HG02981 (cell line): ENCODE data around the gene PLEKHA6.
"Not testable (repeated sequence)": the region's sequence is repeated elsewhere in the genome, so short reads cannot be mapped to it uniquely, and the experiment has no call there.

ENCODE experiments used
- ATAC-seq: cut with Tn5 transposase; IDR thresholded peaks from one replicate; pipeline ENCODE4 v1.9.1; 2021; ENCODE audit warnings: mild to moderate bottlenecking, moderate library complexity; ENCODE audit not compliant: unreplicated experiment

PLEKHA6 gene

DNA sequence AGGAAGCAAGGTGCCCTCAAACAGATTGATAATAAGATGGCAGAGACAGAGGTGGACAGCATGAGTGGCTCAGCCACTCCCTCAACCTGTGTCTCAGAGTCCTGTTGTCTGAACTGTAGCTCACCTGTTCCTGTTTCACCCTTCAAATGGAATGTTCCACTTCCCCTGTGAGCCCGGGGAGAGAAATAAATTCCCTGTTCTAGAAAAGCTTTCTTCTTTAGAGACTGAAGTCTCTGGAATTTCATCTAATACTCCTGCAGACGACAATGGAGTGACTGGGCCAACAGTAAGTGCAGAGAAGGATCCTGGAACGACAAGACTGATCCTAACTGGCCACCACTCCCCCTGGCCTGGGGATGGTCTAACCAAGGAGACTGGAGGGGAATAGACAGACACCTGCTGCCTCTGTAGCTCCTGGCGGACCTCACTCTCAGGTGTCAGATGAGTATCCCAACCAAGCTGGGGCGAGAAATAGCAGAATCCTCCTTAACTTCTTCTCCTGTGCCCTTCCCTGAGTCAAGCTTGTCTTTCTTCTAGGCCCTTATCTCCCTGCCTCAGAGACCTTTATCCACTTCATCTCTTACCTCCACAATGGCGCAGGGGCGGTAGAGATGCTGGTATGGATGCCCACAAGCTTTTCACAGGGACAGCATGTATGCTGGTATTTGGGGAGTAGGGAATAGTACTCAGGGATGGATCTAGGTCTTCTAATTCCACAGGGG lies 45.4 kb downstream of the PLEKHA6 start:
- no peak for ATAC-seq

DNA sequence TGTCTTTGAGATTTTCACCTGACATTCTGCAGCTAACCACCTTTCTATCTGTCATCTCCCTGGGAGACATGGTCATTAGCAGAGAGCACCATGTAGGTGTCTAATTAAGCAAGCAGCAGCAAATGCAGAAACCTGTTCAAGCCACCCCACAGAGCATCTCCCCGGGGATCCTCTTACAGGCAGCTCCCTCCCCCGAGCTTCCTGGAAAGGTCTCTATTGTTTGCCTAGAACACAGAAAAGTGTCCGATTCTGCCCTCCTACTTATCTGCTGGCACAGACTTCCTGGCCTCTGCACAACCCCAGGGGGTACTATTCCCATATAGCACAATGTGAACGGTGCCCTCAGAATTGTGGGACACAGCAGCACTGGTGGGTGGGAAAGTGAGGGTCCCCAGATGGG lies 46.1 kb downstream of the PLEKHA6 start:
- ATAC-seq: no peak

DNA sequence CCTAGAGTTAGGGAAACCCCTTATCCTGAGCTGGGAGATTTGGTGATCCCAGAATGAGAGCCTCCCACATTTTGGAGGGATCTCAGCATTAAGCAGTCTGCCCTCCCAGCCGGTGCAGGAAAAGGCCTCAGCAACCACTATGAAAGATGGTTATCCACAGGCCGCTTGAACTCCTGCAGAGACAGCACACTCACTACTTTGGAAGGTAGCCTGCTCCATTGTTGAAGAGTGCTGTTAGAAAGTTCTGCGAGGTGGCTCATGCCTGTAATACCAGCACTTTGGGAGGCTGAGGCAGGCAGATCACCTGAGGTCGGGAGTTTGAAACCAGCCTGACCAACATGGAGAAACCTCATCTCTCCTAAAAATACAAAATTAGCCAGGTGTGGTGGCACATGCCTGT lies 48.8 kb downstream of the PLEKHA6 start:
- not testable (repeated sequence) for ATAC-seq

DNA sequence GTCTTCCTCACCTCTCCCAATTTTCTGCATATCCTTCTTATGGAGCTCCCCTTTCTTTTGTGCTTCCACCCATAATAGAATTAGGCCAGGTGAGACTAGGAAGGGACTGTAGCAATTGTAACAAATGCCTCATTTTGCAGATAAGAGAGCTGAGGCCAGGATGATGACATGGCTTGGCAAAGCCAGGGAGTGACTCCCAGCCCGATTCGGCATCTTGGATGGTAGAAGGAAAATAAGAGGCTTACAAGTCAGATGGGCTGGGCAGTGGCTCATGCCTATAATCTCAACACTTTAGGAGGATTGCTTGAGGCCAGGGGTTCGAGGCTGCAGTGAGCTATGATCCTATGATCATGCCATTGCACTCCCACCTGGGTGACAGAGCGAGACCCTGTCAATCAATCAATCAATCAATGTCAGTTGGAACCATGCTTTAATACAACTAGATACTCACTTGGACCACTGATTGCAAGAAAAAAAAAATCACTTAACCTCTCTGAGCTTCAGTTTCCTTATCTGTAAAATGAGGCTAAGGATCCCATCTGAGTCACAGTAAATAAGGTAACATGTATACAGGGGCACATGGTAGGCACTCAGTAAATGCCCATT lies 51.6 kb downstream of the PLEKHA6 start:
- ATAC-seq: no peak

DNA sequence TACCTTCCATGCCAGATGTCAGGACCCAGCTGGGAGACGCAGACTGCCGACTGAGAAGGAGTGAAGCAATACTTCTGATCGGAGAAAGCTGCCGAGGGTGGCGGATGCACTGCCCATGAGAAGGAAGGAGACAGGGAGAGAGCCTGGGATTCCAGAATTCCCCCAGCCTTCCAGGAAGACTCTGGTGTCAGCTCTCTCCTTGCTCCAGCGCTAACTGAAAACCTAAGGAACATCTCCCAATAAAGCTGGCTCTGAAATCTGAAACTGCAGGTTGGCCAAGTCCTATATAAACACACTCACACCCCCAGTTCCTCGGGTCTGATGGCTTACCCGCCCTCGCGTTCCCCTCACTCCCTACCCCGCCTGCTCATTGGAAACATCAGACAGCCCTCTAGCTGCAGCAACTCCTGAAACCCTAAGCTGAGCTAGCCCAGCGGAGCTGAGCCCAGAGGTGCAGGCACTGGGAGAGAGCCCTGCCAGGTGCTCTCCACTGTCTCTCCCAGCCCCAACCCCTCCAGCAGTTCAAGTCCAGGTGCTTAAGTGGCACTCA lies 52.3 kb downstream of the PLEKHA6 start:
- ATAC-seq: no peak

DNA sequence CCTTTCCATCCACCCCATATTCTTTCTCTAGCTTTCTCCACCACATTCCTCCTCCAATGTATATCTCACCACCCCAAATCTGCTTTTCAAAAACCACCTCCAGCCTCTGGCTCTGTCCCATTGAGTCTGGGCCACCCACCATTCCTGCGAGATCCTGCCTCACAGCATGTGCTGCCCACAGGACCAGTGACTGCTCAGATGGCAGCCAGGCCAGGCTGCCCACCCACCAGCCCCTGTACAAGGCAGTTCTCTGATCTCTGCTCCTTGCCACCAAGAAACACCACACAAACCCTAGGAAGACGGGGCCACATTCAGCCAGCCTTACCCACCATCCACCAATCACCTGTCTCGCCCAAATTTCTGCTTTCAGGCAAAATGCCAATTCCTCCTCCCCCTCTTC lies 53.7 kb downstream of the PLEKHA6 start:
- no peak for ATAC-seq

DNA sequence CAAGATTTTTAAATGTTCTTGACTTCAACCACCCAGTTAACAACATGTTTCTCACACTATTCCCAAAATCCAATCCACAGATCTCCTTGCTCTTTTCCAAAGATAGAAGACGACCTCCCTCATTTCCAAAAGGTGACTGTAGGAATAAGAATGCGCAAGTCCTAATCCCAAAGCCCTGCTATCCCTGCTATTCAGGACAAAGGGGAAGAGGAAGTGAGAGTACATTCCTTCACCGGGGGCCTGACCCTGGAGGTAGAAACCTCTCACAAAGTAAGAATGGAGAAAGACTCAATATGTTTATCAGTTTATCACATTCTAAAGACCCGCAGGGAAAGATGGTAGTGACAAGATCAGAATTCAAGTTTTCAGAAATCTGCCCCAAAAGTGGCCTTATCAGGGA lies 55.7 kb downstream of the PLEKHA6 start:
- no peak for ATAC-seq

DNA sequence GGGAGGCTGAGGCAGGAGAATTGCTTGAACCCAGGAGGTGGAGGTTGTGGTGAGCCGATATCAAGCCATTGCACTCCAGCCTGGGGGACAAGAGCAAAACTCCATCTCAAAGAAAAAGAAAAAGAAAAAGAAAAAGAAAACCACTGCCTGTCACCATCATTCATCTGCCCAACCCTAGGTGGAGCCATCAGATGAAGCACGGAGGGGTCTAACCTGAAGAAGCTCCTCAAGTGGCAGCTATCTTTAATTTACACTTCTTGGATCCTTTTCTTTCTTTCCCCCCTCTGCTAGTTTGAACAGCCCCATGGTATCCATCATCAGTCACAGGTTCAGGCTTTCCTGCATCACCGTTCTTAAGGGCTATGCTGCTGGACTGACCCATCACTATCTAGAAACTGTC lies 57.0 kb downstream of the PLEKHA6 start:
- ATAC-seq: no peak

DNA sequence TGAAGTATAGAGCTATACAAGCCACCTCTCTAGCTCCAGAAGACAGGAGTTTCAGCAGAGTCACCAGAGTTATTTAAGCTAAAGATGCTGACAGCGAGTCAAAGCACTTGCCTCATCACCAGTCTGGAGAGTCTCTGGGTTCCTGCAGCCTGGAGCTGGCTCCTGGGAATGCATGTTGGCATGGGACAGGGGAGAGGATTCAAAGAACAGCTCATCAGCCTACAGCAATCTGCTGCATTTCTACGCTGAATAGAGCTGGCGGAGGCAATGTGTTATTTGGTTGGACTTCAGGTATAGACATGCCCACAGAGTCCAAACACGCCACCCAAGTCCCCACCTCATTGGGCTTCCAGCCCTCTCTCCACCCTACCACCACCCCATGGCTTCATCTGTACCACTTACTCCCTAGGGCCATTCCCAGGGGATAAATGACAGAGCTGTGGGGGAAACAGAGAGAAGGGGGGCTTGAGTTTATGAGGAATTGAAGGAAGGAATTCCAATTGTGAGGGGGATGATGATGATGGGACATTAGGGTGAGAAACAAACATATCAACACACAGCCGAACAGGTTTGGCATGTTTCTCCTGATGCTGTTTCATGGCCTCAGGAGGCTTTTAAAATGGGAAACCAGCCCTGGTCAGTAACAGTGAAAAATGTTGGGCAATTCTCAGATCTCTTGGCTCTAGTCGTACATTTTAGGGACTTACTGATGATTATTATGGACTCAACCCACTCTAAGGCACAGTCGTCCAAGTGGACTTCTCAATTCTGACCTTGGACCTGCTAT lies 58.4 kb downstream of the PLEKHA6 start:
- no peak for ATAC-seq

DNA sequence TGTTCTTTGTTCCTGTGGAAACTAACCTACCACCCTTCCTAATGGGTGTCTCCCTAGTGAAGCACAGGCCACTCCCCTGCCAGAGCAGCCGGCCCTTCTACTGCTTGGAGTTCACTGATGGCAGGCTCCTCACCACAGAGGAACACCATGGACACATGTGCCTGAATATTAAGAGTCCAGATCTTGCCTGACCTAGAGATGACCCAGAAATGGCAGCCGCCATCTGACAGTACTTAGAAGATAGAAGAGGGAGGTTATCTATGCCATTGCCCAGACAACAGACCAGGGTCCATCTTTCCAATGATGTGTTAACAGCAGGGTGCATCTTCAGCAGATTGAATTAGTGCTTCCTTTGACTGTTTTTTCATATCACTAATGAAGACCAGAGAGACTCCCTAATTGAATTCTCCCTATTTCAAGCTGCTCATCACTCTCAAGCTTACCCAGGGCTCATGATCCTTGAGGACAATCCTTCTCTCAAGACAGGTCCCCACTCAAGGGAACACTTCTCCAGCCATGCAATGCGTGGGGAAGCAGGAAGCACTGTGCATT lies 59.8 kb downstream of the PLEKHA6 start:
- no peak for ATAC-seq

DNA sequence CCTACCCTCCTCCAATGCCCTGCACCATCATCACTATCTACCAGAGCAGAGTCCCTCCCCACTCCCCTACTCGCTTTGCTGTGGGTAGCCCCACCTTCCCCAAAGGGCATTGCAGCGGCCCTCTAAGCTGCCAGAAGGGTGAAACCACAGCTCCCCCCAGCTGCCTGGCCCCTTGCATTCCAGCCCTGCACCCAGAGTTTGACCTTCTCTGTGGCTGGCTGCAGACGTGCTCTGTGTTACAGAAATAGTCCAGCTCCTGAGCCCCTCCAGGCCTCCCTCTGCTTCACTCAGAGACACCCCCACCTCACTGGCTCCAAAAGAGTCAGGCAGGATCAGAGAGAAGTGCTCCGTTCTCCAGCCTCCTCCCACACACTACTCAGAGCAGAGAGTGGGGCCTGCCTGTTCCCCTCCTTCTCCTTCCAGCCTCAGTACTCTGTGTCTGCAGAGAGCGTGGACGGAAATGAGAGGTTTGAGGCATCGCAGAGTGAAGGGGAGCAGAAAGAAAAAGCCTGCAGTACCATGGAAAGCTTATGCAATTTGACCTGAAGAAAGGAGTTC lies 63.2 kb downstream of the PLEKHA6 start:
- no peak for ATAC-seq

DNA sequence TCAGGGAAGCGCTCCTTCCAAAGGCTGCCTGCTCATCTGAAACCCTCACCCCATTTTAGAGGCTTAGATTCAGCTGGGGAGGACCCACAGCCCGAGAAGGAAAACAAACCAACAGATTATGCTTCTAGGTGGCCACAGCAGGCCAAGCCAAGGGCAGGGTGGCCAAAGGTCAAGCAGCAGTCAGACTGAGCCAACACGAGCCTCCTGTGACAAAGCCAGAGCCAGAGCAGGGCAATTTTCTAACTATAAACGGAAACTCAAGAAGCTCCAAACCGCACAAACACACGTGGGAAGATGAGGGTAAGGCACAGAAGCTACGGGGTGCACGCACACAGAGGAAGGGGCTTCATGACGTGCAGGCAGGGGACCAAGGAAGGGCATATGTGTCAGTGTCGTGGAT lies 64.1 kb downstream of the PLEKHA6 start:
- no peak for ATAC-seq

DNA sequence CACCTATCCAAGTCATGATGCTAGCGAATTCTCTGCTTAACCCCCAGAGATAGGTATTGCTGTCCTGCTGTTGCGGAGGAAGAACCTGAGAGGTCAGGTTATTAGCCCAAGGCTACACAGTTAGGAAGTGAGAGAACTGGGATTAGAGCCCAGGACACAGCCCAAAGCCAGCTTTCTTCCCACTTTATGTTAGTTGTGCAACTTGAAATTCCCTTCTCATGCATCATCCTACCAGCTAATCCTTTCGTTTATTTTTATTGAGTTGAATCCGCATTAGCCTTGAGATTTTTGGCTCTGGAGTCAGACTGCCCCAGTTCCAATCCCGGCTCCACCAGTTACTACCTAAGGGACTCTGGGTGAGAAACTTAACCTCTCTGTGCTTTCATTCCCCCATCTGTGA lies 65.4 kb downstream of the PLEKHA6 start:
- no peak for ATAC-seq

DNA sequence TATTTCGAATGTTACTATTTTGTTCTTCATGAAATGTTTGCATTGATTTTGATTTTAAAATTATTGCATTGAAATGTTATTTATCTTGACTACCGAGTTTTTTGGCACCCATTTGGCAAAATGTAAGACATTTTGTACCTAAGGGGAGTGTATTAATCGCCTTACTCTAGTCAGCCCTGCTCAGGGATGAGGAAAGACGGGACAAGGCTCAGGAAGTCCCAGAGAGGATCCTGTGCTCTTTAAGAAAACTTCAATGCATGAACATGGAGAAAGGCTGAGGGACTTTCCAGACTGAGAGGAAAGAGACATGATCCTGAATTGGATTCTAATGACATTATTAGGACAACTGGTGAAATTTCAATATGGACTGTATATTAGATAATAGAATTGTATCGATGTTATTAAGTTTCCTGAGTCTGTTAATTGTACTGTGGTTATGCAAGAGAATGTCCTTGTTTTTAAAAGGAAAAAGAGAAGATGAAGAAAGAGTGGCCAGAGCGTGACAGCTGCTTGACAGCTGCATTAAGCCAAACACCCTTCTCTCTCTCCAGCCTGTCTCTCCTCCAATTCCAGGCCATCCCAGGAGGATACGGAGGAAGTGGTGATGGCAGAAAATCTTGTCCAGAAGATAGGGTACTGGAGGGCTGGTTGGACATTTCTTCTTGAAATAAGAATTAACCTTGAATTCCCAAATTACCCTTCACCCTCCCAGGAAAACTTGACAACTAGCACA lies 66.0 kb downstream of the PLEKHA6 start:
- no peak for ATAC-seq

DNA sequence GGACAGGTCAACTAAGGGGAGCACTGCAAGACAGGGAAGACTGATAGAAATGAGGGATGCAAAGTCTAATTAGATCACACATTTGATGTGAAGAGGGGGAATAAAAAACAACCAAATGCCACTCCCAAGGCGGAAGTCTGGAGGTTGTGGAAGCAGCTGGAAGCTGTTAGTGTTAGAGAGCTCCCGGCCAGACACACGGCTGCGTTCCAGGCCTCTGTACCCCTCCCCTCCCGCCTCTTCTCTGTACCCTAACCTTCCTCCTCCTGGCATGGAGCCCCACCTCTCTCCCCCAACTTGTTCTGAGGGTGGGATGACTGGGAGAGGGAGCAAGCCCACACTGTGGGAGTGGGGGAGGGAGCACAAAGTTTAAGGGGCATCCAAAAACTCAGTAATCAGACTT lies 67.0 kb downstream of the PLEKHA6 start:
- ATAC-seq: no peak

DNA sequence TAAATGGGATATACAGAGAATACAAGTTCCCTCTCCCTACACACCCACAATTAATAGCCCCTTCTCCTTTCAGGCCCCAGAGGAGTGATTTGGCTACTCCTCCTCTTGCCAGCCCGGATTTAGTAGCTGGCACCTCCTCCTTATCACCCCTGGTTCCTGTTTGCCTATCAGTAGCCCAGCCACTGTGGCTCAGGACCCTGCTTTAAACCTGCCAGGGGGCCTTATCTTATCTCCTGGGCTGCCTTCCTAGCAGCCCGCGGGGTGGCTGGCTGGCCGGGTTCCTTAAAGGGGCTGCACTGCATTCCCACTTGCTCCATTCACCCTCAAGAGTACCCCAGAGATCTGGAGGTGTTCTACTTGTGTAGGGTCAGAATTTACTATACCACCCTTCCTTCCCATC lies 70.4 kb downstream of the PLEKHA6 start:
- ATAC-seq: no peak

DNA sequence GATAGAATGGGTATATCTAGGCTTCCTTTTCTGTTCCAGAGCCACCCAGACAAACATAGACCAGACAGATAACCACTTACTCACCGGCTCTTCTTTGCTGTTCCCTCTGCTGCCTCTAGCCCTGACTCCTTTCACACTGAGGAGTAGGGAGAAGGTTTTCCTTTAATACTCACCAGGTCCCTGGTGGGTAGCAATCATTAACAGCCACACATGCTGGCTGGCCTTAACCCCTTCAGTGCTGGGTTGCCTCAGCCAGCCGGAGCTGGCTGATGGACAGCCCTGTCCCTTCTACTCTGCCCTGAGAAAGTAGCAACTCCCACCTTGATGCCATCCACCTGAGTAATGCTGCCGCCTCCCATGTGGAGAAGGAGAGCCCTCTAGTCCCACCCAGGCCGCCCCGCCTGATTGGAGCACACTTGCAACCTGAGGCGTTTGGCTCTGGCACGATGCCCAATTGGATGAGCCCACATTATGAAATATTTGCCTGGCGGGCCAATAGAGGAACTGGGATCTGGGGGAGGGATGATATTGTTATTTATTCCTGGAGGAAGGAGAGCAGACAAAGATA lies 71.6 kb downstream of the PLEKHA6 start:
- no peak for ATAC-seq

DNA sequence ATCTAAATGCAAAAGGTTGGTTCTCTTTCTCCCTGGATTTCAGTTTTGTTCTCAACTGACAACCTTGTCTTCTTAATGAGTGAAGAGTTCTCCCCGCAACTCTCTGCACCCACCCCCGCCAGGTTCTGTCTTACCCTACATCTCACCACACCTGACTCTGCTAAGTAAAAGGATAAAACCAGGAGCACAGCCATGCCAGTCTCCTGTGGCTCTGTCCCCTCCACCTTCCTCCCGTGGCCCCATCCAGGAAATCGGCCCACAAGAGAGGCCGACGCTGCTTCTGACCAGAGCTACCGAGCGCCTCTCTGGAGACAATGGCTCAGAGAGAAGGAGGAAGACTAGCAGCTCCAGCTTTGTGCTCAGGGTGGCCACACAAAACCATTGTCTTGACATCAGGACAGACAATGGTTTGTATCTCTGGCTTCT lies 72.2 kb downstream of the PLEKHA6 start:
- no peak for ATAC-seq

DNA sequence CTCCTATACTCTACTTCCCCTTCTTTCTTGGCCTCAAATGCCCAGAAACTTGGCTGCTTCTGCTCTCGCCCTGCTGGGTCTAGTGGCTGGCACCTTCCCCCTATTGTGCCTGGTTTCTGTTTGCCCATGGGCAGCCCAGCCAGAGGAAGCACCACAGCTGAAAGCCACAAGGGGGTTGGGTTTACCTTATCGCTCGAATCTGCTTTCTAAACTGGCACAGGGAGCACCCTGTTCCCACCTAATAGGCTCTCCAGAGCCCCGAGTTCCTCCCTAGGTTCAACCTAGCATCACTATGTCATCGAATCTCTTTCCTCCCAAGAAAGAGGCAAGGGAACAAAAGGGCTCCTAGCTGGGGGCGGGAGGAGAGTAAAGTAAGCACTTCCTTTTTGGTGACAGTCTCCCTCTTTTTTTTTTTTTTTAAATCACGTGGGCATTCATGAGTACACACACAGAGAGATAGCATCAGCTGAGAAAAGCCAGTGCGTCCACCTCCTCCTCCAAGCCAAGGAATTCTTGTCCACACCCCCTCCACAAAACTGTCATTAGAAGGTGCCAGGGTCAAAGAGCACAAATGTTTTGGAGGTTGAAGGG lies 72.8 kb downstream of the PLEKHA6 start:
- ATAC-seq: no peak

DNA sequence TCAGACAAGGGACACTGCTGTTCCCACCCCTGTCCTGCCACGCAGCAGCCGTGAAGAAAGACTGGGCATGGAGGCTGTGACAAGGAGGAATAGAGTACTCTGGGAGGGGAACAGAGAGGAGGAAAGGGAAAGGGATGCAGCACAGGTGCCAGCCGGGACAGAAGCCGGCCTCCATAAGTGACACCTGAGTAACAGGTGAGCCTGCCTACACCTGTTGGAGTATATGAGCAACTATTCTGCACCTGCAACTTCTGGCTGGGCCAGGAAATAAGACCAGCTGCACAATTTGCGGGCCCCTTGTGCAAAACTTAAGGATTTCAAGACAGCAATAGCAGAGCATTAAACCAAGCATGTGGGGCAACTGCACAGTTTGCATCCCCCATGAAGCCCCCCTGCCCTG lies 73.4 kb downstream of the PLEKHA6 start:
- no peak for ATAC-seq
